Subcutaneous adipose tissue (tissue), 4 donors: Measurements from ENCODE around the gene SERPINI1. TPM values are rescaled to one million over a fixed set of nuclear protein-coding genes. Genes with fewer than 3 reads are reported as not detected.

Source experiments
- total RNA-seq, 4 donors: library from RNA; depleted of rRNA; stranded (reverse); fragments of >200 nt; gene quantifications; one replicate each; pipeline ENCODE4 v1.1.0, GENCODE V29; 2016
- TF ChIP-seq, protein P1 (sequence below): fragments of 450-650 bp; IDR thresholded peaks from one replicate; pipeline ENCODE4 v1.5.1; 2016; ENCODE audit warnings: low read depth, mild to moderate bottlenecking, control low read depth, antibody characterized with exemption, moderate library complexity

The SERPINI1 gene
- total RNA-seq, 4 donors from 2014 or later = 0.75 to 2.8 (median 2.5) TPM

DNA sequence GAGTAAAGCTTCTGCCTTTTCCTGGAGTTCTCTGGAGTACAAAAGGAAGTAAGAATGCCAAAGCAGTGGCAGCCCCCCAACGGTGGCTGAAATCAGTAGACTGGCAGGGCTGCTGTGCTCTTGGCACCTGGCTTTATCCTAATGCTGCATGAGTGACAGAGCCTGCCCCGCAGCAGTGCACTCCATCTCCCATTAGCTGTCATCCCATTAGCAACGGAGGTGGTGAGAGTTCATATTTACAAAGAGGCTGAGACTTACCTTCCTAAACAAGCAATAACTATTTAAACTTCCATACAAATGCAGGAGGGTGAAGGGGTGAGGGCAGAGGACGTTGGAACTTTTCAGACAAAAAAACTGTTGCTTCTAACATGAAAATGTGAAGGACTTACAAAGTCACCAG lies 51.9 kb downstream of the SERPINI1 start:
- TF ChIP-seq, protein P1, sequence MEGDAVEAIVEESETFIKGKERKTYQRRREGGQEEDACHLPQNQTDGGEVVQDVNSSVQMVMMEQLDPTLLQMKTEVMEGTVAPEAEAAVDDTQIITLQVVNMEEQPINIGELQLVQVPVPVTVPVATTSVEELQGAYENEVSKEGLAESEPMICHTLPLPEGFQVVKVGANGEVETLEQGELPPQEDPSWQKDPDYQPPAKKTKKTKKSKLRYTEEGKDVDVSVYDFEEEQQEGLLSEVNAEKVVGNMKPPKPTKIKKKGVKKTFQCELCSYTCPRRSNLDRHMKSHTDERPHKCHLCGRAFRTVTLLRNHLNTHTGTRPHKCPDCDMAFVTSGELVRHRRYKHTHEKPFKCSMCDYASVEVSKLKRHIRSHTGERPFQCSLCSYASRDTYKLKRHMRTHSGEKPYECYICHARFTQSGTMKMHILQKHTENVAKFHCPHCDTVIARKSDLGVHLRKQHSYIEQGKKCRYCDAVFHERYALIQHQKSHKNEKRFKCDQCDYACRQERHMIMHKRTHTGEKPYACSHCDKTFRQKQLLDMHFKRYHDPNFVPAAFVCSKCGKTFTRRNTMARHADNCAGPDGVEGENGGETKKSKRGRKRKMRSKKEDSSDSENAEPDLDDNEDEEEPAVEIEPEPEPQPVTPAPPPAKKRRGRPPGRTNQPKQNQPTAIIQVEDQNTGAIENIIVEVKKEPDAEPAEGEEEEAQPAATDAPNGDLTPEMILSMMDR = no peak

DNA sequence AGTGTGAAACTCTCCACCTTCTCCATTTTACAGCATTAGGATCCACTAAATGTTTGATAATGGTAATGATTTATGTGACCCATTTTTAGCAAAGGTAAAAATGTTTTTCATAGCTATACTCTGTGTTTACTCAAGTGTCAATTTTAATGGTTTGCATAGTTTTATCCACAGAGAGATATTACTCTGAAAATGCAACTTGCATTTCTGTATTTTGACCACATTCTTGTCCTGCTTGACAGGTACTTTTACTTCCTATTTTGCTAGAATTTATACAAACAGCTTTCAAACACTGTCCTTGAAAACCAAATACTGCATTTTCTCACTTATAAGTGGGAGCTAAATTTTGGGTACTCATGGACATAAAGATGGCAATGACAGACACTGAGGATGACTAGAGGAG lies 62.9 kb downstream of the SERPINI1 start:
- TF ChIP-seq, protein P1 = no peak

DNA sequence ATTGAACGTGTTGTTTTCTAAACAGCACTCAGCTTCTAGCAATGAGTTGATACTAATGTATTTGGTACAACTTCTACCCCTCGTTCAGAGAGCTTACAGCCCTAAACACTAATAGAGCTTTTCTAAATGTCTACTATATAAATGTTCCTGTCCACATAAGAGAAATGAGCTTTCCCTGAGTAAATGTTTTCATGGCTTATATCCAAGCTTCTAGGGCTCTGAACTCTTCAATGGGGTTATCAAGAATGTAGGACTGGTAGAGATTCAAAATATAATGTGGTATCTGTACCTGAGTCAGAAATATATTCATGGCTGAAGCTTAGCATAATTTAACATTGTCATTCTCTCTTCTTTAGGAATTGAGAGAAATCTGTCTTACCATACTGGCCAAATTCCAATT lies 73.4 kb downstream of the SERPINI1 start:
- TF ChIP-seq, protein P1 = no peak

DNA sequence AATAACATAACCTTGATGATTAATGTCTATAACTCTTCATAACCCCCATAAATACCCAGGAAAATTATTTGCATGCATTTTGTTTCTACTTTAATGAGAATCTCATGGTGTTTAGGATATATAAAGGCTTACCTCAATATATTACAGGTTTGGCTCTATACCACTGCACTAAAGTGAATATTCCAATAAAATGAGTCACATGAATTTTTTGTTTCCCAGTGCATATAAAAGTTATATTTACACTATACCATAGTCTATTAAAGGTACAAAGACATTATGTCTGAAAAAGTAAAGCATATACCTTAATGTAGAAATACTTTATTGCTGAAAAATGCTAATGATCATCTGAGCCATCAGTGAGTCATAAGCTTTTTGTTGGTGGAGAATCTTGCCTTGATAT lies 74.7 kb downstream of the SERPINI1 start:
- TF ChIP-seq, protein P1 = no peak

DNA sequence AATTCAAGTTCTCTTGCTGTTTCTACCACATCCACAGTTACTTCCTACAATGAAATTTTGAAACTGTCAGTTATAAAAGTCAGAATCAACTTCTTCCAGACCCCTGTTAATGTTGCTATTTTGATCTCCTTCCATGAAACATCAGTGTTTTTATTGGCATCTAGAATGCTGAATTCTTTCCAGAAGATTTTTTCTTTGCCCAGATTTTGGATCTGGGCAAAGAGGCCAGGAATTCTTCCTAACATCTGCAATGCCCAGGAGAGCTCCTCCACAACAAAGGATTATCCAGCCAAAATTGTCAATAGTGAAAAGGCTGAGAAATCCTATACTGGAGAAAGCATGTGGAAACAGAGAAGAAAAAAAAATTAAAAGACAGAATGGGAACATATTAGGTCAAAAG lies 75.5 kb downstream of the SERPINI1 start:
- TF ChIP-seq, protein P1 = no peak

DNA sequence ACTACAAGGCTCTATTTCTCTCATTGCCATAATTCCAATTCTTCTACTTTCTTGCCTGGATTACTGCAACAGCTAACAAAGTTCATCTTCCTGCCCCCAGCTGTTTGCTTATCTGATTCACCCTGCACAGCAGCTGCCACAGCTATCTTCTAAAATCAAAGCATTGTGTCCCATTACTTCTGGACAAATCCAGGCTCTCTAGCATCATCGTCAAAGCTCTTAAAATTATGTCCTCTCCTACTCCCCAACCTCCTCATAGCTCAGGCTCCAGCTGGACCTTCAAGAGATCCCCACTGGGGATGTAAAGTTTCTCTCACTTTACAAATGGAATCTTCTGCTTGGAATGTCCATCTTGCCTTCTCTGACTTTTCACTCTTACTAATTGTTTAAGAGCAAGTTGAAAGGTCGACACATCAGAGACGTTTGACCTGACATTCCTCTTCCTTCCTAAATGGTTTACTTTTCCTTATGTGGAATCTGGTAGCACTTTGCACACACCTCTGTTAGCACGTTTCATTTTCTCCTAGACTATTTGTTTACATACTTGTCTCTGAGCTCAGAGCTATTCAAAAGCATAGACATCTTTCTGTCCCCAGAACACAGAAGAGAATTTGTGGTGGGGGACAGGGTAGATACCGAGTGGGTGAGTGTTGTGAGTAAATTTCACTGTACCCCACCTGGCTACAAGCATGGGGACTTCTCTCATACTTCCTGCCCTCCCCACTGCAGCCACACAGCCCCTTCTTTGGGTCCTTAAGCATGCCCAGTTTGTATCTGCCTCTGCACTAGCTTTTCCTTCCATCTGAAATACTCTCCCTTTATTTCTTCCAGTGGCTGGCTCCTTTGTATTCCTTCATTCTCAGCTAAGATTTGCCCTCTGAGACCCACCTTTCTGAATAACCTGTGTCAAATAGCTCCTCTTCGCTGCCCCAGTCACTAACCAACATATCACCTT lies 77.9 kb downstream of the SERPINI1 start:
- TF ChIP-seq, protein P1 = no peak

DNA sequence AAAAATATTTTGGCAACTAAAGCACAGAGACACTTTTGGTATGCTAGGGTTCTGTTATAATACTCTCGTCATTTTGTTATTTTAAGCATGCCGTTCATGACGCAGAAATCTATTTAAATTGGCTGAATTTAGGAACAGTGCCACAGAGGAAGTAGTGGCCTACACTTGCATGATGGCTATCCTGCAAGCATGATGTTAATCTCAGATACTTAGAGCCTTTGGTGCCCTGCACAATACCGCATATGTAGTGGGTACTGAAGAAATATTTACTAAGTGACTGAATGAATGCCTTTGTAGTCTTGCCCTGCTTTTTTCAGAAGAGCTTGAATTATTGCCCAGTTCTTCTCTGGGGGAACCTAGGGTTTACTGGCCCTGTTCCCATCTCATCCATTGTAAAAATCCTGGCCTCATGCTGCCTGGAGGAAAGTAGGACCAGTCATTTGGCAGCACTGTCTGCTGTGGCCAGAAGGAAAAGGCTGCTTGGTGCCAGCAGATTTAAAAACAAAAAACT lies 79.0 kb downstream of the SERPINI1 start:
- TF ChIP-seq, protein P1 = no peak
